CD8-positive, alpha-beta memory T cell (primary cell): ENCODE results near the gene PLA2G6. TPM values are rescaled to one million over a fixed set of nuclear protein-coding genes. Genes with fewer than 3 reads are reported as not detected.
"Not testable (repeated sequence)": the region's sequence is repeated elsewhere in the genome, so short reads cannot be mapped to it uniquely, and the experiment has no call there.

Experiments
- CTCF ChIA-PET: fragments of 350-600 bp; sonication (Branson Sonifier 250); formaldehyde crosslinking; loops from one replicate; lab custom pipeline; 2021; ENCODE audit warnings: antibody characterized with exemption; lab: Charles Lee
- POLR2A ChIA-PET: fragments of 350-600 bp; sonication (Branson Sonifier 250); formaldehyde crosslinking; loops from one replicate; lab custom pipeline; 2021; ENCODE audit warnings: antibody characterized with exemption; lab: Charles Lee
- DNase-seq, 5 donors: peaks; one replicate each; pipeline versions ENCODE4 v3.0.0 to v3.0.0-alpha.2; 2020 to 2022; ENCODE audit warnings: mixed read lengths in 1 of 5
- H3K27ac ChIP-seq: one replicate; pipeline ENCODE4 v1.7.0; 2013; ENCODE audit warnings: low read depth, mild to moderate bottlenecking, low read length, moderate library complexity
- H3K27me3 ChIP-seq: 2 replicates; pipeline ENCODE4 v1.7.0; 2013; ENCODE audit warnings: low read length, mild to moderate bottlenecking; ENCODE audit not compliant: insufficient read depth, poor library complexity, severe bottlenecking
- H3K36me3 ChIP-seq: 2 replicates; pipeline ENCODE4 v1.7.0; 2013; ENCODE audit warnings: mild to moderate bottlenecking, low read length, moderate library complexity; ENCODE audit not compliant: insufficient read depth
- H3K4me1 ChIP-seq: 2 replicates; pipeline ENCODE4 v1.7.0; 2013; ENCODE audit warnings: mild to moderate bottlenecking, low read length, moderate library complexity; ENCODE audit not compliant: insufficient read depth
- H3K4me3 ChIP-seq: 2 replicates; pipeline ENCODE4 v1.7.0; 2013; ENCODE audit warnings: mild to moderate bottlenecking, low read length
- H3K9me3 ChIP-seq: 2 replicates; pipeline ENCODE4 v1.7.0; 2013; ENCODE audit warnings: mild to moderate bottlenecking, low read length
- H3K27ac Mint-ChIP-seq, 8 donors: one replicate each; pipeline ENCODE4 v1.8.0; 2020 to 2021; ENCODE audit warnings: mixed read lengths in 8 of 8, mild to moderate bottlenecking in 6 of 8, inconsistent platforms in 3 of 8, moderate library complexity in 3 of 8
- H3K27me3 Mint-ChIP-seq, 2 donors: one replicate each; pipeline ENCODE4 v1.8.0; 2020 to 2021; ENCODE audit warnings: mixed read lengths in 2 of 2, mild to moderate bottlenecking in 1 of 2, moderate library complexity in 1 of 2
- H3K36me3 Mint-ChIP-seq, 3 donors: one replicate each; pipeline ENCODE4 v1.8.0; 2020 to 2021; ENCODE audit warnings: mixed read lengths in 3 of 3, inconsistent platforms in 1 of 3, mild to moderate bottlenecking in 1 of 3
- H3K4me1 Mint-ChIP-seq, 3 donors: one replicate each; pipeline ENCODE4 v1.8.0; 2020 to 2021; ENCODE audit warnings: mixed read lengths in 3 of 3, inconsistent platforms in 1 of 3, mild to moderate bottlenecking in 1 of 3
- H3K4me3 Mint-ChIP-seq, 7 donors: one replicate each; pipeline ENCODE4 v1.8.0; 2020 to 2021; ENCODE audit warnings: mixed read lengths in 7 of 7, mild to moderate bottlenecking in 6 of 7, moderate library complexity in 4 of 7, inconsistent platforms in 2 of 7
- H3K9me3 Mint-ChIP-seq, 5 donors: one replicate each; pipeline ENCODE4 v1.8.0; 2020 to 2022; ENCODE audit warnings: mixed read lengths in 5 of 5, mild to moderate bottlenecking in 3 of 5, moderate library complexity in 2 of 5, inconsistent platforms in 1 of 5
- polyA plus RNA-seq: library from polyadenylated mRNA; unstranded; fragments of 300-500 nt; fragmentation: Illumina TruSeq; gene quantifications from one replicate; pipeline ENCODE4 v1.2.3, GENCODE V29; 2021
- total RNA-seq, 2 experiments: library from RNA; stranded (reverse); gene quantifications; one replicate each; pipeline ENCODE4 v1.2.3, GENCODE V29; 2021

The PLA2G6 gene
- total and polyA plus RNA-seq, 3 experiments from 2014 or later, result 5.6 to 34.1 (median 33.0) TPM

- H3K36me3 Mint-ChIP-seq, result peaks cover 0 to 6% (median 1%) of the 10 kb centered on the region in 3 donors
- H3K4me3 ChIP-seq, result no peak overlapping the region
- no peaks in the 10 kb centered on the region for H3K9me3 ChIP-seq
- H3K36me3 ChIP-seq, result no peaks in the 10 kb centered on the region
- H3K27ac Mint-ChIP-seq, result no peak overlapping the region
- H3K27ac ChIP-seq, result no peak overlapping the region
- H3K4me1 ChIP-seq, result peaks cover 15% of the 10 kb centered on the region
- CTCF ChIA-PET, result no interaction called here
- POLR2A ChIA-PET, result no interaction called here
- H3K4me1 Mint-ChIP-seq, result peaks cover 0 to 11% (median 0%) of the 10 kb centered on the region in 3 donors
- peaks cover 18 to 27% of the 10 kb centered on the region in 2 donors for H3K27me3 Mint-ChIP-seq
- no peak for DNase-seq
- H3K27me3 ChIP-seq, result peaks cover 19% of the 10 kb centered on the region
- H3K9me3 Mint-ChIP-seq, result no peaks in the 10 kb centered on the region
- H3K4me3 Mint-ChIP-seq, result peak overlapping the region in 1 of 7 donors; percentile 12
Observed at GRCh38 chr22:38082986-38083710, 98.5 kb downstream of the PLA2G6 start.

GRCh38 chr22:38081941-38082828, 99.4 kb downstream of the PLA2G6 start:
- Mint-ChIP-seq H3K4me3 (peak overlapping the region in 2 of 7 donors; percentile 7 to 48), H3K27me3 (peaks cover 16 to 19% of the 10 kb centered on the region in 2 donors), H3K36me3 (peaks cover 0 to under 1% (median 0%) of the 10 kb centered on the region in 3 donors), H3K27ac (no peak overlapping the region), H3K9me3 (no peaks in the 10 kb centered on the region), H3K4me1 (peaks cover 0 to 11% (median 0%) of the 10 kb centered on the region in 3 donors)
- Histone ChIP-seq H3K36me3 (no peaks in the 10 kb centered on the region), H3K27me3 (peaks cover 19% of the 10 kb centered on the region), H3K9me3 (no peaks in the 10 kb centered on the region), H3K4me1 (peaks cover 15% of the 10 kb centered on the region), H3K27ac (no peak overlapping the region), H3K4me3 (no peak overlapping the region)
- ChIA-PET CTCF (no interaction called here), POLR2A (no interaction called here)
- DNase-seq, result no peak

DNA sequence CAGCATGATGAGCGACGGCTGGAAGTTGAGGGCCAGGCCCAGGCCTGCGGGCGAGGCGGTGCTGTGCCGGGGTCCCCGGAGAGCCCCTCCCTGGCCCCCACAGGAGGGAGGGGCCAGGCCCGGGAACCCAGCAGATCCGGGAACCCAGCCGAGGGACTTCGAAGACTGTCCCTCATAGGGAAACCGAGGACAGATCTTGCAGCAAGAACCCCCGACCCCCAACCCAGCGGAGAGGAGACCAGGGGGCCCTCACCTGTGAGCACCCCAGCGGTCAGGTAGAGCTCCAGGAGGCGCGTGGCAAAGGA, 100.0 kb downstream of the PLA2G6 start:
- Mint-ChIP-seq H3K27me3 (peaks cover 16 to 19% of the 10 kb centered on the region in 2 donors), H3K4me3 (no peak overlapping the region), H3K9me3 (no peaks in the 10 kb centered on the region), H3K36me3 (no peaks in the 10 kb centered on the region), H3K4me1 (peaks cover 0 to 11% (median 0%) of the 10 kb centered on the region in 3 donors), H3K27ac (no peak overlapping the region)
- ChIA-PET POLR2A (no interaction called here), CTCF (no interaction called here)
- Histone ChIP-seq H3K27ac (no peak overlapping the region), H3K27me3 (peaks cover 19% of the 10 kb centered on the region), H3K36me3 (no peaks in the 10 kb centered on the region), H3K4me1 (peaks cover 15% of the 10 kb centered on the region), H3K4me3 (no peak overlapping the region), H3K9me3 (no peaks in the 10 kb centered on the region)
- no peak for DNase-seq

DNA sequence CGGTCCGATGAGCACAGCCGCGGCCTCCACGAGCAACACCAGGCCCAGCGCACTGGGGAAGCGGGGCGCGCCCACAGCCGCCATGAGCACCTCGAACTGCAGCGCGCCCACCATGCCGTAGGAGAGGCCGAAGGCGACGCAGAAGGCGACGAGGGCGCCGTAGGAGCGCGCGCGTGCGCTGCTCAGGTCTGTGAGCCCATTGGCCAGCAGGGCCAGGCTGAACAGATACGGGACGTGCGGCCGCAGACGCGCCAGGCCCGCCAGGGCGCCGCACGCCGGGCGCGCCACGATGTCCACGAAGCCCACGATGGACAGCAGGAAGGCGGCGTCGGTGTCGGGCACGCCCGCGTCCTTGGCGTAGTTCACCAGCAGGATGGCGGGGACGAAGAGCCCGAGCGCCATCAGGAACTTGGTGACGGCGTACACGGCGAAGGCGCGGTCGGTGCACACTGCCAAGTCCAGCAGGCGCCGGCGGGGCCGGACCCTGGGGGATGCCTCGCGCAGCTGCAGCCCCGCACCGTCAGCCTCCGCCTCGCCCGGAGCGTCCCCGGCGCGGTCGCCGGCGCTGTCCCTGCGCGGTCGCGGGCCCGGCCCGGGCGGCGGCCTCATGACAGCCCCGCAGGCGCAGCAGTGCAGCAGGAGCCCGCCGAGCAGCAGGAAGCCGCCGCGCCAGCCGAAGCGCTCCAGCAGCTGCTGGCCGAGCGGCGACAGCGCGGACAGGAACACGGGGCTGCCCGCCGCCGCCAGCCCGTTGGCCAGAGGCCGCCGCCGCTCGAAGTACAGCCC, 100.6 kb downstream of the PLA2G6 start:
- Histone ChIP-seq H3K36me3 (no peaks in the 10 kb centered on the region), H3K27ac (no peak overlapping the region), H3K9me3 (no peaks in the 10 kb centered on the region), H3K27me3 (peaks cover 19% of the 10 kb centered on the region), H3K4me1 (peaks cover 15% of the 10 kb centered on the region), H3K4me3 (no peak overlapping the region)
- ChIA-PET CTCF (no interaction called here), POLR2A (no interaction called here)
- DNase-seq, result no peak
- Mint-ChIP-seq H3K9me3 (no peaks in the 10 kb centered on the region), H3K4me1 (peaks cover 0 to 11% (median 0%) of the 10 kb centered on the region in 3 donors), H3K27ac (no peak overlapping the region), H3K4me3 (peak overlapping the region in 1 of 7 donors; percentile 34), H3K27me3 (peaks cover 16 to 19% of the 10 kb centered on the region in 2 donors), H3K36me3 (no peaks in the 10 kb centered on the region)

DNA sequence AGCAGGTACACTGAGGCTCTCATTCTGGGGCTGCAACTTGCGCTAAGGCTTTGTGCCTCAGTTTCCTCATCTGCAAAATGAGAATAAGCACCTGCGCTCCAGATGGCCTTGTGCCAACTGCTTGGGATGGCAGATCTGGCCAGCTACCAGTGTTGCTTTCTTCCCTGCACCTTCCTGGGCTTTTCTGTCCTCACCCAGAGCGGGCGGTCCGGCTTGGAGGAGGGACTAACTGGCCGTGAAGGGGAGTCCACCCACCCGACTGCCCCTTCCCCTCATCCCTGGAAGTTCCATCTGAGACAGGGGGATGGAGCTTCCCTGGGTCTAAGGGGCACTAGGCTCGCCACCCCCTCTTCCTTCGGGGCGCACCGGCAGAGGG, 101.2 kb downstream of the PLA2G6 start:
- H3K4me3 Mint-ChIP-seq, result peak overlapping the region in 1 of 7 donors; percentile 34
- H3K27me3 ChIP-seq, result peaks cover 19% of the 10 kb centered on the region

DNA sequence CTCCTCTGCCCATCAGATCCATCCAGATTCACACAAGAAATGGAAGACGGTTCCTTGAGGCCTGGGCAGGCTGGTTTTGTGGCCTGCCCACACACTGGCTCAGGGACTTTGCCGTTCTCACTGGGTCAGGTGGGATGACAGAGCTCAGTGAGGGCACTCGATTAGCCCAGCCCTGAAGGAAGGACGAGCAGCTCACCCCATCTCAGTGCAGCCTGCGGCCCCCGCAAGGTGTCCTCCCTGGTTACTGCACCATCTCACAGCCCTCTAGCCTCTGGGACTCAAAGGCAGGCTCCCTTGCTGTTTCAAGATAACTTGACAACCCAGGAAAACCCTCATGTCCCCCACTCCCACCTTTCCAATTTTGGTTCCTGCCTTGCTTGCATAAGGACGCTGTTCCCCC, 101.8 kb downstream of the PLA2G6 start:
- ChIA-PET POLR2A (no interaction called here), CTCF (no interaction called here)
- Histone ChIP-seq H3K4me3 (no peak overlapping the region), H3K27me3 (peaks cover 19% of the 10 kb centered on the region), H3K27ac (no peak overlapping the region), H3K36me3 (no peaks in the 10 kb centered on the region), H3K9me3 (no peaks in the 10 kb centered on the region), H3K4me1 (peaks cover 15% of the 10 kb centered on the region)
- no peak for DNase-seq
- no peaks in the 10 kb centered on the region for H3K9me3 Mint-ChIP-seq
- H3K4me1 Mint-ChIP-seq, result peaks cover 0 to 11% (median 0%) of the 10 kb centered on the region in 3 donors
- H3K27me3 Mint-ChIP-seq, result peaks cover 16 to 19% of the 10 kb centered on the region in 2 donors
- no peak overlapping the region for H3K27ac Mint-ChIP-seq
- peaks cover 0 to 3% (median 0%) of the 10 kb centered on the region in 3 donors for H3K36me3 Mint-ChIP-seq
- peak overlapping the region in 3 of 7 donors; percentile 9 to 51 (median 38) for H3K4me3 Mint-ChIP-seq

More for the DNA sequence above, 101.2 kb downstream of the PLA2G6 start:
- Histone ChIP-seq H3K4me3 (no peak overlapping the region), H3K4me1 (peaks cover 15% of the 10 kb centered on the region), H3K27ac (no peak overlapping the region), H3K36me3 (no peaks in the 10 kb centered on the region), H3K9me3 (no peaks in the 10 kb centered on the region)
- no peaks in the 10 kb centered on the region for H3K9me3 Mint-ChIP-seq
- no peak for DNase-seq
- peaks cover 0 to 3% (median 0%) of the 10 kb centered on the region in 3 donors for H3K36me3 Mint-ChIP-seq
- peaks cover 0 to 11% (median 0%) of the 10 kb centered on the region in 3 donors for H3K4me1 Mint-ChIP-seq
- H3K27ac Mint-ChIP-seq, result no peak overlapping the region
- CTCF ChIA-PET, result no interaction called here
- POLR2A ChIA-PET, result no interaction called here
- peaks cover 16 to 19% of the 10 kb centered on the region in 2 donors for H3K27me3 Mint-ChIP-seq

DNA sequence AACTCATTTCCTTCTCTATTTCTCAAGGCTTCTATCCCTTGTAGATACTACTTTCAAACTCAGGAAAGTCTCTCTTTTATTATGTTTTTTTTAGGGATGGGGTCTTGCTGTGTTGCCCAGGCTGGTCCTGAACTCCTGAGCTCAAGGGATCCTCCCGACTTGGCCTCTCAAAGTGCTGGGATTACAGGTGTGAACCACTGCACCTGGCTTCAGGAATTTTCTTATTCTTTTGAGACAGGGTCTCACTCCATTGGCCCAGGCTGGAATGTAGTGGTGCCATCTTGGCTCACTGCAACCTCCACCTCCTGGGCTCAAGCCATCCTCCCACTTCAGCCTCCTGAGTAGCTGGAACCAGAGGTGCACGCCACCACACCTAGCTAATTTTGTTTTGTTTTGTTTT, 102.4 kb downstream of the PLA2G6 start:
- POLR2A ChIA-PET, H3K9me3 Mint-ChIP-seq: not testable (repeated sequence)
- H3K4me1 ChIP-seq, result peaks cover 15% of the 10 kb centered on the region

More for the DNA sequence above, 102.4 kb downstream of the PLA2G6 start:
- CTCF ChIA-PET, H3K4me3 Mint-ChIP-seq, H3K36me3 ChIP-seq, H3K4me3 ChIP-seq, H3K9me3 ChIP-seq, H3K27ac Mint-ChIP-seq, DNase-seq, H3K27ac ChIP-seq, H3K36me3 Mint-ChIP-seq: not testable (repeated sequence)
- H3K27me3 ChIP-seq, result peaks cover 19% of the 10 kb centered on the region
- Mint-ChIP-seq H3K27me3 (peaks cover 16 to 19% of the 10 kb centered on the region in 2 donors), H3K4me1 (peaks cover 0 to 11% (median 0%) of the 10 kb centered on the region in 3 donors)
